ENCODE results near the gene PEG3.
"Not testable (repeated sequence)": the region's sequence is repeated elsewhere in the genome, so short reads cannot be mapped to it uniquely, and the experiment has no call there.

The PEG3 gene

GRCh38 chr19:56840451-56841192, at the start of gene PEG3, which contains the start of gene ZIM2:
Gene PEG3, minus strand, starts transcription at chr19:56840726. Its CDS starts 16,071 bp downstream, at chr19:56824655.
Gene ZIM2, minus strand, starts transcription at chr19:56840726. Its CDS starts 16,449 bp downstream, at chr19:56824277.
- no peak for ATAC-seq

GRCh38 chr19:56885173-56885985, 44.9 kb upstream of the PEG3 start:
- no peak for ATAC-seq

- no peak for ATAC-seq
Measured at GRCh38 chr19:56884441-56884840, 43.9 kb upstream of the PEG3 start.

GRCh38 chr19:56880592-56881190, 40.2 kb upstream of the PEG3 start:
- no peak for ATAC-seq

GRCh38 chr19:56877069-56877715, 36.7 kb upstream of the PEG3 start:
- no peak for ATAC-seq

GRCh38 chr19:56875717-56876116, 35.2 kb upstream of the PEG3 start:
- ATAC-seq: no peak

- no peak for ATAC-seq
Measured at GRCh38 chr19:56874530-56874929, 34.0 kb upstream of the PEG3 start.

GRCh38 chr19:56873493-56873892, 33.0 kb upstream of the PEG3 start:
- no peak for ATAC-seq

- no peak for ATAC-seq
Measured at GRCh38 chr19:56869886-56870285, 29.4 kb upstream of the PEG3 start.

GRCh38 chr19:56868446-56868845, 27.9 kb upstream of the PEG3 start:
- no peak for ATAC-seq

- ATAC-seq: no peak
Measured at GRCh38 chr19:56866538-56866937, 26.0 kb upstream of the PEG3 start.

- no peak for ATAC-seq
Measured at GRCh38 chr19:56864443-56865125, 24.1 kb upstream of the PEG3 start.

- no peak for ATAC-seq
Measured at GRCh38 chr19:56862741-56863140, 22.2 kb upstream of the PEG3 start.

- not testable (repeated sequence) for ATAC-seq
Measured at GRCh38 chr19:56860409-56860808, 19.9 kb upstream of the PEG3 start.

- ATAC-seq: no peak
Measured at GRCh38 chr19:56858026-56858425, 17.5 kb upstream of the PEG3 start.

- ATAC-seq: no peak
Measured at GRCh38 chr19:56856822-56857221, 16.3 kb upstream of the PEG3 start.

- not testable (repeated sequence) for ATAC-seq
Measured at GRCh38 chr19:56852361-56852760, 11.8 kb upstream of the PEG3 start.

- ATAC-seq: no peak
Measured at GRCh38 chr19:56848166-56848565, 7.6 kb upstream of the PEG3 start.

- no peak for ATAC-seq
Measured at GRCh38 chr19:56842412-56842811, 1.9 kb upstream of the PEG3 start.

GRCh38 chr19:56841193-56841543, 642 bp upstream of the PEG3 start:
- ATAC-seq: no peak

- ATAC-seq: peak in 1 of 2 donors; percentile 38
Measured at GRCh38 chr19:56839652-56840450, 675 bp downstream of the PEG3 start.

Data from activated CD4-positive, CD25-positive, alpha-beta regulatory T cell treated with anti-CD3 and anti-CD28 coated beads, Interleukin-2, amount 50 U/mL, for 24 hours (primary cell).